ENCODE results near the gene FGF11.

GRCh38 chr17:7414837-7415236, 24.5 kb upstream of the FGF11 start:
- TF ChIP-seq, protein P1, sequence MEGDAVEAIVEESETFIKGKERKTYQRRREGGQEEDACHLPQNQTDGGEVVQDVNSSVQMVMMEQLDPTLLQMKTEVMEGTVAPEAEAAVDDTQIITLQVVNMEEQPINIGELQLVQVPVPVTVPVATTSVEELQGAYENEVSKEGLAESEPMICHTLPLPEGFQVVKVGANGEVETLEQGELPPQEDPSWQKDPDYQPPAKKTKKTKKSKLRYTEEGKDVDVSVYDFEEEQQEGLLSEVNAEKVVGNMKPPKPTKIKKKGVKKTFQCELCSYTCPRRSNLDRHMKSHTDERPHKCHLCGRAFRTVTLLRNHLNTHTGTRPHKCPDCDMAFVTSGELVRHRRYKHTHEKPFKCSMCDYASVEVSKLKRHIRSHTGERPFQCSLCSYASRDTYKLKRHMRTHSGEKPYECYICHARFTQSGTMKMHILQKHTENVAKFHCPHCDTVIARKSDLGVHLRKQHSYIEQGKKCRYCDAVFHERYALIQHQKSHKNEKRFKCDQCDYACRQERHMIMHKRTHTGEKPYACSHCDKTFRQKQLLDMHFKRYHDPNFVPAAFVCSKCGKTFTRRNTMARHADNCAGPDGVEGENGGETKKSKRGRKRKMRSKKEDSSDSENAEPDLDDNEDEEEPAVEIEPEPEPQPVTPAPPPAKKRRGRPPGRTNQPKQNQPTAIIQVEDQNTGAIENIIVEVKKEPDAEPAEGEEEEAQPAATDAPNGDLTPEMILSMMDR (conservative IDR thresholded peaks at IDR 0.05; ENCODE audit: low read depth, low read length) = no peak
- no peak for TF ChIP-seq MAFK (IDR thresholded peaks at IDR 0.05; ENCODE audit: low read depth, low read length)
- TF ChIP-seq, protein P2, sequence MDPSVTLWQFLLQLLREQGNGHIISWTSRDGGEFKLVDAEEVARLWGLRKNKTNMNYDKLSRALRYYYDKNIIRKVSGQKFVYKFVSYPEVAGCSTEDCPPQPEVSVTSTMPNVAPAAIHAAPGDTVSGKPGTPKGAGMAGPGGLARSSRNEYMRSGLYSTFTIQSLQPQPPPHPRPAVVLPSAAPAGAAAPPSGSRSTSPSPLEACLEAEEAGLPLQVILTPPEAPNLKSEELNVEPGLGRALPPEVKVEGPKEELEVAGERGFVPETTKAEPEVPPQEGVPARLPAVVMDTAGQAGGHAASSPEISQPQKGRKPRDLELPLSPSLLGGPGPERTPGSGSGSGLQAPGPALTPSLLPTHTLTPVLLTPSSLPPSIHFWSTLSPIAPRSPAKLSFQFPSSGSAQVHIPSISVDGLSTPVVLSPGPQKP (IDR thresholded peaks at IDR 0.05; ENCODE audit: borderline replicate concordance, low read depth, low read length) = no peak
- TF ChIP-seq POLR2A (IDR thresholded peaks at IDR 0.05; ENCODE audit: low read depth, low read length) = no peak
- no peak for TF ChIP-seq NFE2L2 (IDR thresholded peaks at IDR 0.05; ENCODE audit: low read depth, low read length)
- TF ChIP-seq CEBPB (IDR thresholded peaks at IDR 0.05; ENCODE audit: low read depth, low read length) = no peak
- no peak for TF ChIP-seq CHD1 (IDR thresholded peaks at IDR 0.05; ENCODE audit: low read depth, low read length)
- TF ChIP-seq RFX5 (IDR thresholded peaks at IDR 0.05; ENCODE audit: low read depth, low read length) = no peak
- no peak for TF ChIP-seq USF2 (IDR thresholded peaks at IDR 0.05; ENCODE audit: low read depth, low read length)
- no peak for TF ChIP-seq FOS (IDR thresholded peaks at IDR 0.05; ENCODE audit: low read depth, low read length)
- TF ChIP-seq SMC3 (IDR thresholded peaks at IDR 0.05; ENCODE audit: low read depth, low read length) = no peak
- TF ChIP-seq BHLHE40 (IDR thresholded peaks at IDR 0.05; ENCODE audit: low read depth, low read length) = no peak
- no peak for TF ChIP-seq MXI1 (IDR thresholded peaks at IDR 0.05; ENCODE audit: borderline replicate concordance, low read depth, low read length)
- no peak for TF ChIP-seq RCOR1 (IDR thresholded peaks at IDR 0.05; ENCODE audit: insufficient replicate concordance, low read length)
